Panc1 (cell line): ENCODE results near the gene PTPRH. TPM values are rescaled to one million over a fixed set of nuclear protein-coding genes. Genes with fewer than 3 reads are reported as not detected.
"Not testable (repeated sequence)": the region's sequence is repeated elsewhere in the genome, so short reads cannot be mapped to it uniquely, and the experiment has no call there.

Experiments
- ATAC-seq: fragments of 200-7000 bp; cut with Tn5 transposase; 2 replicates; pipeline ENCODE4 v1.9.1; 2020; ENCODE audit warnings: mild to moderate bottlenecking, moderate library complexity
- BruUV-seq: library from RNA; stranded (reverse); fragments of 400-500 nt; replicated peaks from 2 replicates; lab custom pipeline; 2021; lab: Mats Ljungman, UMichigan
- CTCF ChIA-PET: fragments of 300-600 bp; sonication (Branson Sonifier 250); formaldehyde crosslinking; loops from one replicate; lab custom pipeline; 2022; ENCODE audit warnings: antibody characterized with exemption; lab: Charles Lee
- POLR2A ChIA-PET: fragments of 300-600 bp; sonication (Branson Sonifier 250); formaldehyde crosslinking; loops from one replicate; lab custom pipeline; 2022; ENCODE audit warnings: antibody characterized with exemption; lab: Charles Lee
- DNase-seq: peaks from one replicate; pipeline ENCODE4 v3.0.0-alpha.2; 2010; ENCODE audit warnings: low read depth, low spot score
- H3K27ac ChIP-seq: 2 replicates; pipeline ENCODE4 v1.5.1; 2011; ENCODE audit warnings: mild to moderate bottlenecking, low read length, inconsistent platforms
- H3K27me3 ChIP-seq: fragments of 200-500 bp; sonication (Bioruptor generic); 2 replicates; pipeline ENCODE4 v1.6.0; 2014; ENCODE audit warnings: low read length, inconsistent platforms; ENCODE audit not compliant: control insufficient read depth, insufficient read depth
- H3K36me3 ChIP-seq: fragments of 200-500 bp; sonication (Bioruptor generic); 2 replicates; pipeline ENCODE4 v1.5.1; 2014; ENCODE audit warnings: inconsistent platforms, mild to moderate bottlenecking, low read length, moderate library complexity; ENCODE audit not compliant: control insufficient read depth, insufficient read depth
- H3K4me1 ChIP-seq: 2 replicates; pipeline ENCODE4 v1.5.1; 2011; ENCODE audit warnings: inconsistent platforms, mild to moderate bottlenecking, low read length, moderate library complexity; ENCODE audit not compliant: control insufficient read depth, insufficient read depth
- H3K4me3 ChIP-seq, 2 experiments: 2 replicates each; pipeline ENCODE4 v1.5.1; 2011 to 2012; ENCODE audit warnings: low read depth in 2 of 2, low read length in 2 of 2, mild to moderate bottlenecking in 2 of 2, inconsistent platforms in 1 of 2, moderate library complexity in 1 of 2
- H3K9me3 ChIP-seq: fragments of 200-500 bp; sonication (Bioruptor generic); 2 replicates; pipeline ENCODE4 v1.5.1; 2014; ENCODE audit warnings: low read depth, mild to moderate bottlenecking, inconsistent platforms, low read length, moderate library complexity; ENCODE audit not compliant: control insufficient read depth, insufficient read depth
- POLR2AphosphoS5 ChIP-seq: IDR thresholded peaks from 2 replicates; pipeline ENCODE4 v1.6.1; 2012; ENCODE audit warnings: mild to moderate bottlenecking, low read depth, low read length, moderate library complexity
- SIN3A ChIP-seq: IDR thresholded peaks from 2 replicates; pipeline ENCODE4 v1.6.1; 2012; ENCODE audit warnings: low read depth, mild to moderate bottlenecking, low read length, moderate library complexity, borderline replicate concordance; ENCODE audit not compliant: insufficient read depth
- TCF7L2 ChIP-seq: IDR thresholded peaks from 2 replicates; pipeline ENCODE4 v1.6.1; 2011; ENCODE audit warnings: mild to moderate bottlenecking, low read depth, low read length, inconsistent platforms
- in situ Hi-C: cut with HindIII; loops from 2 replicates; pipeline ENCODE4 v1.10.0; 2016; ENCODE audit warnings: low sequenced_read_pairs, low pct_unique_long_range_greater_than_20kb
- intact Hi-C: fragments of 100-400 bp; cut with micrococcal nuclease; formaldehyde crosslinking; loops from one replicate; pipeline ENCODE4 v1.10.0; 2022; ENCODE audit not compliant: unreplicated experiment
- total RNA-seq: library from RNA; stranded (reverse); gene quantifications from one replicate; pipeline ENCODE4 v1.2.1, GENCODE V29; 2021; ENCODE audit not compliant: unreplicated experiment
- TF ChIP-seq, protein P1 (sequence below): fragments of 450-650 bp; IDR thresholded peaks from 2 replicates; pipeline ENCODE4 v1.5.1; 2017; ENCODE audit warnings: mild to moderate bottlenecking
- TF ChIP-seq, protein P2 (sequence below), 2 experiments: IDR thresholded peaks; 2 replicates each; pipeline ENCODE4 v1.6.1; 2011 to 2012; ENCODE audit warnings: low read depth in 2 of 2, control low read depth in 1 of 2, low read length in 1 of 2, mild to moderate bottlenecking in 1 of 2, moderate library complexity in 1 of 2; ENCODE audit not compliant: insufficient read depth in 1 of 2

PTPRH gene
- total RNA-seq, 1 experiment from 2014 or later, result 42.8 TPM

DNA sequence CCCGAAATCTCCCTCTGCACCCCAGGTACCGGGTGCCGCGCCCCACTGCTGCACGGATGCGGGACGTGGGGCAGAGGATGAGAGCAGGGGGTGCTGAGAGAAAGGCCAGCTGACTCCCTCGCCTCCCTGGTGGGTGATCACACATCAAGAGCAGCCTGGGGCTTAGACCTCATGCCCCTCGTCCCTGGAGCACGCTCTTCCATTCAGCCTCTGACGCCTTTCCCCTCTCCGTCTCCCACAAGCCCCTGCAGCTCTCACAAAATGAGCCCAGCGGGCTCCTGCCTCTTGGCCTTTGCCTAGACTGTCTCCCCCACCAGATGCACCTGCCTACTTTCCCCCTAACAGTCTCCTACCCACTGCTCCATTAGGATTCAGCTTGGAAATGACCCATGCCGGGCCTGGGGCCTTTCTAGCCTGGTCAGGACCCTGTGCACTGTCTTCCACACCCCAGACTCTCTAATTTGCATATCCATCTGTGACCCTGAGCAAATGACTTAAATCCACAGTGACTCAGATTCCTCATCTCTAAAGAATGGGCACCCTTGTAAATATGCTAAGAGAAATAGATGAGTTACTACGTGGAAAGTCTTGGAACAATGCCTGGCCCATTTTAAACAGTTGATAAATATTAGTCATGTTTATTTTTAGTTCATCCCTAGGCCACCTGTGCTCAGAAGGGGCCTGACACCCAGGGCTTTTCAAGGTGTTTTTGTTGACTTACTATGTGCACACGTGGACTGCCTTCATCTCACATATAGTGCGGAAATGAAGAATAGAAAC, 582 bp upstream of the PTPRH start:
- POLR2A ChIA-PET, result interaction anchor here (0.6 to 0.7 kb wide), 2 partner anchors 163 to 577 kb away, joined by 3 to 5 read pairs; no protein-coding TSS in a partner anchor
- peaks cover 8% of the 10 kb centered on the region; the same call in 1 of the 2 replicates for H3K9me3 ChIP-seq

DNA sequence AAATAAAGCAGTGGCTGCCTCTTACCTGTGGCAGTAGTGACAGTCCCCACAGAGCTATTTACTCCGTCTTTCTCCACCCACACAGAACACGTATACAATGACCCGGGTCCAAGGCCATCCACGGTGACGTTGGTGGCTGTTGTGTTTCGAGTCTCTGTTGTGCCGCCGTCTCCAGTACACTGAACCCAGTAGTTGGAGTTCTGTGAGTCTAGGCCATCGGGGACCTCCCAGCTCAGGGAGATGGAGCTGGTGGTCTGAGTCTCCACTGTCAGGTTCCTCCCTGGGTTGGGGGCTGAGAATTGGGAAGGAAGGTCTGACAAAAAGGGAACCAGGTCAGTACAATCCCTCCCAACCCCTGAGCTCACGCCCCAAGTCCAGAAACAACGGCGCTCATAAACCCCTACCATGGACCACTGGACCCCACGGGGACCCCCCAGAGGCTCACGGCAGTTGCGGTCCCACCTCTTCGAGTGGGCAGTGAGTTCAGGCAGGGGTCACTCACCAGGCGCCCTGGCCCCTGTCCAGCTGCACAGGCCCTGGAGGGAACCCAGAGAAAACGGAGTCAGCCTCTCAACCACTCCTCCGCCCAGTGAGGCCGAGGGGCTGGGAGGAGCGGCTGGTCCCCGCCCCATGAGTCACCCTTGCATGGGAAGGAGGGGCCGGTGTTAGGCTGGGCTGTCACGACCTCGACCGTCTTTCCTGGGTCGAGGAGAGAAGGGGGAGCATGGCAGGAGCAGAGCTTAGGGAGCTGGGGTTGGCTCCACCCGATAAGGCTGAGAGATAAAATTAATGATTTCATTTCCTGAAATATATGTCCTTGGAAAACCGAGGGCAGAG, 2.4 kb downstream of the PTPRH start:
- peak overlapping the region; percentile 60 to 100 for H3K4me3 ChIP-seq
- H3K36me3 ChIP-seq, result peaks cover 10% of the 10 kb centered on the region
- TF ChIP-seq SIN3A (peak; percentile 69; the same call in 1 of the 2 replicates), POLR2AphosphoS5 (peak; percentile 66), TCF7L2 (peak; percentile 76)
- TF ChIP-seq, protein P1, sequence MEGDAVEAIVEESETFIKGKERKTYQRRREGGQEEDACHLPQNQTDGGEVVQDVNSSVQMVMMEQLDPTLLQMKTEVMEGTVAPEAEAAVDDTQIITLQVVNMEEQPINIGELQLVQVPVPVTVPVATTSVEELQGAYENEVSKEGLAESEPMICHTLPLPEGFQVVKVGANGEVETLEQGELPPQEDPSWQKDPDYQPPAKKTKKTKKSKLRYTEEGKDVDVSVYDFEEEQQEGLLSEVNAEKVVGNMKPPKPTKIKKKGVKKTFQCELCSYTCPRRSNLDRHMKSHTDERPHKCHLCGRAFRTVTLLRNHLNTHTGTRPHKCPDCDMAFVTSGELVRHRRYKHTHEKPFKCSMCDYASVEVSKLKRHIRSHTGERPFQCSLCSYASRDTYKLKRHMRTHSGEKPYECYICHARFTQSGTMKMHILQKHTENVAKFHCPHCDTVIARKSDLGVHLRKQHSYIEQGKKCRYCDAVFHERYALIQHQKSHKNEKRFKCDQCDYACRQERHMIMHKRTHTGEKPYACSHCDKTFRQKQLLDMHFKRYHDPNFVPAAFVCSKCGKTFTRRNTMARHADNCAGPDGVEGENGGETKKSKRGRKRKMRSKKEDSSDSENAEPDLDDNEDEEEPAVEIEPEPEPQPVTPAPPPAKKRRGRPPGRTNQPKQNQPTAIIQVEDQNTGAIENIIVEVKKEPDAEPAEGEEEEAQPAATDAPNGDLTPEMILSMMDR, result no peak
- TF ChIP-seq, protein P2, sequence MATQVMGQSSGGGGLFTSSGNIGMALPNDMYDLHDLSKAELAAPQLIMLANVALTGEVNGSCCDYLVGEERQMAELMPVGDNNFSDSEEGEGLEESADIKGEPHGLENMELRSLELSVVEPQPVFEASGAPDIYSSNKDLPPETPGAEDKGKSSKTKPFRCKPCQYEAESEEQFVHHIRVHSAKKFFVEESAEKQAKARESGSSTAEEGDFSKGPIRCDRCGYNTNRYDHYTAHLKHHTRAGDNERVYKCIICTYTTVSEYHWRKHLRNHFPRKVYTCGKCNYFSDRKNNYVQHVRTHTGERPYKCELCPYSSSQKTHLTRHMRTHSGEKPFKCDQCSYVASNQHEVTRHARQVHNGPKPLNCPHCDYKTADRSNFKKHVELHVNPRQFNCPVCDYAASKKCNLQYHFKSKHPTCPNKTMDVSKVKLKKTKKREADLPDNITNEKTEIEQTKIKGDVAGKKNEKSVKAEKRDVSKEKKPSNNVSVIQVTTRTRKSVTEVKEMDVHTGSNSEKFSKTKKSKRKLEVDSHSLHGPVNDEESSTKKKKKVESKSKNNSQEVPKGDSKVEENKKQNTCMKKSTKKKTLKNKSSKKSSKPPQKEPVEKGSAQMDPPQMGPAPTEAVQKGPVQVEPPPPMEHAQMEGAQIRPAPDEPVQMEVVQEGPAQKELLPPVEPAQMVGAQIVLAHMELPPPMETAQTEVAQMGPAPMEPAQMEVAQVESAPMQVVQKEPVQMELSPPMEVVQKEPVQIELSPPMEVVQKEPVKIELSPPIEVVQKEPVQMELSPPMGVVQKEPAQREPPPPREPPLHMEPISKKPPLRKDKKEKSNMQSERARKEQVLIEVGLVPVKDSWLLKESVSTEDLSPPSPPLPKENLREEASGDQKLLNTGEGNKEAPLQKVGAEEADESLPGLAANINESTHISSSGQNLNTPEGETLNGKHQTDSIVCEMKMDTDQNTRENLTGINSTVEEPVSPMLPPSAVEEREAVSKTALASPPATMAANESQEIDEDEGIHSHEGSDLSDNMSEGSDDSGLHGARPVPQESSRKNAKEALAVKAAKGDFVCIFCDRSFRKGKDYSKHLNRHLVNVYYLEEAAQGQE (IDR thresholded peaks at IDR 0.05; ENCODE audit: insufficient read depth in 1 of 2, low read depth in 2 of 2, low read length in 1 of 2), result no peak; a peak in 1 of 4 replicates
- TSS peak; percentile 88 for BruUV-seq
- ATAC-seq (peak; percentile 88), DNase-seq (peak; percentile 65)
- H3K4me1 ChIP-seq, result peaks cover 19% of the 10 kb centered on the region
- in situ Hi-C loops, result no loop called here
- H3K27me3 ChIP-seq, result no peaks in the 10 kb centered on the region
- intact Hi-C loops, result no loop called here
- no peaks in the 10 kb centered on the region for H3K9me3 ChIP-seq
- CTCF ChIA-PET, result no interaction called here
- POLR2A ChIA-PET, result interaction anchor here (0.6 to 0.9 kb wide), 2 partner anchors 10 to 79 kb away, joined by 4 to 12 read pairs; no protein-coding TSS in a partner anchor
- peak overlapping the region; percentile 90 for H3K27ac ChIP-seq

More for the DNA sequence above, 582 bp upstream of the PTPRH start:
- CTCF ChIA-PET, result interaction anchor here (0.6 kb wide), 1 partner anchor 75 kb away, joined by 3 read pairs; no protein-coding TSS in a partner anchor
- Histone ChIP-seq H3K4me1 (peaks cover 19% of the 10 kb centered on the region), H3K27me3 (no peaks in the 10 kb centered on the region), H3K4me3 (peak overlapping the region in 1 of 2 experiments; percentile 5; a peak in 1 of 4 replicates), H3K27ac (peak overlapping the region; percentile 89), H3K36me3 (no peaks in the 10 kb centered on the region)
- DNase-seq, result peak; percentile 99
- intact Hi-C loops (no loop called here), in situ Hi-C loops (no loop called here)
- no TSS peak for BruUV-seq
- TF ChIP-seq, protein P2 (IDR thresholded peaks at IDR 0.05; ENCODE audit: insufficient read depth in 1 of 2, low read depth in 2 of 2, low read length in 1 of 2), result peak in 1 of 2 experiments; percentile 47; a peak in 1 of 4 replicates
- TF ChIP-seq SIN3A, result no peak
- TF ChIP-seq, protein P1, result no peak
- peak; percentile 60 for TF ChIP-seq TCF7L2
- TF ChIP-seq POLR2AphosphoS5, result peak; percentile 92
- ATAC-seq, result peak; percentile 80

DNA sequence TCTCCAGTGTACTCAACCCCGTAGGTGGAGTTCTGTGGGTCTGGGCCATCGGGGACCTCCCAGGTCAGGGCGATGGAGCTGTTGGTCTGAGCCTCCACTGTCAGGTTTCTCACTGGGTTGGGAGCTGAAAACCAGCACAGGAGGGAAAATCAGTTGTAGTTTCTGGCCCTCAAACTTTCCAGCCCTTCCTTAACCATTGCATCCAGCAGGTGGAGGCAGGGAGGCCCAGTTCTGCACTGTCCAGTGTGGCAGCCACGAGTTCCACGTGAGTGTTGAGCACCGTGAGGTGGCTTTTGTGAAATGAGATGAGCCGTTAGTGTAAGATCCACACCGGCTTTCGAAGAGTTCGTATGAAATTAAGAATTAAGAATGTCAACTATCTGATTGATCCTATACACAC, 7.1 kb downstream of the PTPRH start:
- ATAC-seq, CTCF ChIA-PET, POLR2A ChIA-PET, H3K27me3 ChIP-seq, H3K9me3 ChIP-seq, H3K4me3 ChIP-seq, in situ Hi-C loops, intact Hi-C loops, BruUV-seq, DNase-seq, H3K27ac ChIP-seq, H3K4me1 ChIP-seq: not testable (repeated sequence)
- peaks cover 17% of the 10 kb centered on the region for H3K36me3 ChIP-seq
